OCI-LY1 (cell line): Measurements from ENCODE around the gene UNC13A.

Source experiments
- H2AFZ ChIP-seq: fragments of 200-600 bp; sonication (generic), shearing (Covaris generic); 2 replicates; pipeline ENCODE4 v1.6.0; 2014; ENCODE audit warnings: antibody characterized with exemption, mild to moderate bottlenecking, low read length
- H3F3A ChIP-seq: fragments of 200-600 bp; sonication (generic), shearing (Covaris generic); 2 replicates; pipeline ENCODE4 v1.6.0; 2014; ENCODE audit warnings: mild to moderate bottlenecking, antibody characterized with exemption, low read length, moderate library complexity; ENCODE audit not compliant: insufficient read depth
- H3K27ac ChIP-seq: fragments of 200-600 bp; sonication (generic); 2 replicates; pipeline ENCODE4 v1.5.1; 2014; ENCODE audit warnings: low read length, mixed run types, mild to moderate bottlenecking, low read depth; ENCODE audit not compliant: poor library complexity, severe bottlenecking
- H3K27me3 ChIP-seq: fragments of 200-600 bp; sonication (generic); 2 replicates; pipeline ENCODE4 v1.6.0; 2014; ENCODE audit warnings: antibody characterized with exemption, mild to moderate bottlenecking, low read length, moderate library complexity; ENCODE audit not compliant: insufficient read depth
- H3K36me3 ChIP-seq: fragments of 200-600 bp; sonication (generic); 2 replicates; pipeline ENCODE4 v1.6.1; 2014; ENCODE audit warnings: mild to moderate bottlenecking, antibody characterized with exemption, low read length, moderate library complexity, mixed read lengths; ENCODE audit not compliant: insufficient read depth
- H3K4me1 ChIP-seq: fragments of 200-600 bp; sonication (generic); 2 replicates; pipeline ENCODE4 v1.5.1; 2014; ENCODE audit warnings: mild to moderate bottlenecking, low read length, moderate library complexity; ENCODE audit not compliant: insufficient read depth, severe bottlenecking
- H3K4me2 ChIP-seq: fragments of 200-600 bp; sonication (generic), shearing (Covaris generic); 2 replicates; pipeline ENCODE4 v1.6.1; 2014; ENCODE audit warnings: low read length
- H3K4me3 ChIP-seq: fragments of 200-600 bp; sonication (generic); 2 replicates; pipeline ENCODE4 v1.5.1; 2014; ENCODE audit warnings: low read length, low read depth, mild to moderate bottlenecking, mixed read lengths; ENCODE audit not compliant: poor library complexity, severe bottlenecking
- H3K79me2 ChIP-seq: fragments of 200-600 bp; shearing (Covaris generic); 2 replicates; pipeline ENCODE4 v1.6.1; 2016; ENCODE audit warnings: mixed run types, low read length, mixed read lengths; ENCODE audit not compliant: insufficient read depth
- H3K9ac ChIP-seq: fragments of 200-600 bp; sonication (generic), shearing (Covaris generic); 2 replicates; pipeline ENCODE4 v1.6.1; 2014; ENCODE audit warnings: mild to moderate bottlenecking, low read length, mixed read lengths
- H3K9me2 ChIP-seq: fragments of 200-600 bp; sonication (generic), shearing (Covaris generic); 2 replicates; pipeline ENCODE4 v1.6.1; 2014; ENCODE audit warnings: low read depth, mild to moderate bottlenecking, low read length, mixed read lengths
- H3K9me3 ChIP-seq: fragments of 200-600 bp; shearing (Covaris generic); 2 replicates; pipeline ENCODE4 v1.6.1; 2014; ENCODE audit warnings: low read length, mixed read lengths
- H4K20me1 ChIP-seq: fragments of 200-600 bp; sonication (generic), shearing (Covaris generic); 2 replicates; pipeline ENCODE4 v1.6.0; 2016; ENCODE audit warnings: mild to moderate bottlenecking, low read length; ENCODE audit not compliant: insufficient read depth
- CTCF ChIP-seq: fragments of 200-600 bp; sonication (generic), shearing (Covaris generic); IDR thresholded peaks from 2 replicates; pipeline ENCODE4 v1.5.1; 2017; ENCODE audit warnings: mild to moderate bottlenecking, antibody characterized with exemption, low read length, moderate library complexity, mixed read lengths
- EZH2 ChIP-seq: fragments of 200-600 bp; sonication (generic), shearing (Covaris generic); IDR thresholded peaks from 2 replicates; pipeline ENCODE4 v1.8.0; 2017; ENCODE audit warnings: borderline replicate concordance, mixed run types, mild to moderate bottlenecking, antibody characterized with exemption, low read length, moderate library complexity, mixed read lengths

The UNC13A gene

GRCh38 chr19:17556995-17557394, 131.2 kb downstream of the UNC13A start:
- Histone ChIP-seq H3K9me3 (no peaks in the 10 kb centered on the region), H3F3A (no peaks in the 10 kb centered on the region), H3K27me3 (no peaks in the 10 kb centered on the region), H3K9ac (peak overlapping the region; percentile 91; the same call in 1 of the 2 replicates), H3K36me3 (peaks cover 31% of the 10 kb centered on the region), H3K27ac (no peak overlapping the region), H3K4me3 (peak overlapping the region; percentile 93), H3K9me2 (no peaks in the 10 kb centered on the region), H3K79me2 (no peaks in the 10 kb centered on the region), H3K4me1 (peaks cover 14% of the 10 kb centered on the region), H4K20me1 (no peaks in the 10 kb centered on the region), H3K4me2 (peak overlapping the region; percentile 69), H2AFZ (no peak overlapping the region)
- TF ChIP-seq EZH2 = no peak
- TF ChIP-seq CTCF = no peak

GRCh38 chr19:17555929-17556813, 132.0 kb downstream of the UNC13A start:
- H3K9ac ChIP-seq = peak overlapping the region; percentile 91
- peak overlapping the region; percentile 69 for H3K4me2 ChIP-seq
- no peak; the same call in 1 of the 2 replicates for TF ChIP-seq CTCF
- no peak for TF ChIP-seq EZH2
- H3F3A ChIP-seq = no peaks in the 10 kb centered on the region
- no peak overlapping the region for H2AFZ ChIP-seq
- peaks cover 27% of the 10 kb centered on the region for H3K36me3 ChIP-seq
- H3K4me3 ChIP-seq = peak overlapping the region; percentile 93
- no peaks in the 10 kb centered on the region for H3K27me3 ChIP-seq
- H4K20me1 ChIP-seq = no peaks in the 10 kb centered on the region
- H3K27ac ChIP-seq = peak overlapping the region; percentile 17
- H3K9me2 ChIP-seq = no peaks in the 10 kb centered on the region
- no peaks in the 10 kb centered on the region for H3K79me2 ChIP-seq
- H3K4me1 ChIP-seq = peaks cover 14% of the 10 kb centered on the region
- no peaks in the 10 kb centered on the region for H3K9me3 ChIP-seq

- Histone ChIP-seq H2AFZ (no peak within 1 kb of the TSS), H3K9ac (peak within 1 kb of the TSS; percentile 91), H3K9me2 (no peaks in the 10 kb centered on the region), H3K36me3 (peaks cover 24% of the 10 kb centered on the region; the same call in 1 of the 2 replicates), H3K27me3 (no peaks in the 10 kb centered on the region), H3F3A (no peaks in the 10 kb centered on the region), H4K20me1 (no peaks in the 10 kb centered on the region), H3K9me3 (no peaks in the 10 kb centered on the region), H3K4me3 (peak within 1 kb of the TSS; percentile 93), H3K27ac (peak within 1 kb of the TSS; percentile 17), H3K79me2 (no peaks in the 10 kb centered on the region), H3K4me1 (peaks cover 14% of the 10 kb centered on the region), H3K4me2 (peak within 1 kb of the TSS; percentile 79)
- TF ChIP-seq CTCF (no peak), EZH2 (no peak)
Measured at GRCh38 chr19:17555480-17555928, 132.7 kb downstream of the UNC13A start, which contains the start of gene COLGALT1. COLGALT1 (plus strand) TSS chr19:17555649; CDS start chr19:17555714, 65 bp downstream.
